GM18951 (cell line): ENCODE measurements around the gene JPH3.

Experiments
- POLR2A ChIP-seq: IDR thresholded peaks from 4 replicates; pipeline ENCODE4 v1.6.1; 2011; ENCODE audit warnings: mild to moderate bottlenecking; ENCODE audit not compliant: insufficient read length, insufficient read depth; ENCODE audit errors: extremely low read depth
- in situ Hi-C: fragments of 300-500 bp; cut with MboI; formaldehyde crosslinking; loops from one replicate; pipeline ENCODE4 v1.12.0; 2022; ENCODE audit warnings: low sequenced_read_pairs, mixed read lengths, inconsistent platforms; ENCODE audit not compliant: unreplicated experiment

The JPH3 gene

DNA sequence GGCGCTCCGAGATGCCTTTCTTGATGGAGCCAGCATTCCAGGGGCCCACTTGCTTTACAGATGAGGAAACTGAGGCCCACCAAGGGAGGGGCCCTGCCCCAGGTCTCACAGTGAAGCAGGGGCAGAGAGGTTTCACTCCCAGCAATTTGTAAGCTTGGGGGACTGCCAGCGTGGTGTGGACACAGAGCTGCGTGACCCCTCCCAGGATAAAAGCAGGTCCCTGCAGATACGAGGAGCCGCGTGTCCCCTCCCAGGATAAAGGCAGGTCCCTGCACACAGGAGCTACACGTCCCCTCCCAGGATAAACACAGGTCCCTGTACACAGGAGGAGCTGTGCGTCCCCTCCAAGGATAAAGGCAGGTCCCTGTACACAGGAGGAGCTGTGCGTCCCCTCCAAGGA lies 11.7 kb downstream of the JPH3 start:
- in situ Hi-C loops: no loop called here
- TF ChIP-seq POLR2A: no peak

DNA sequence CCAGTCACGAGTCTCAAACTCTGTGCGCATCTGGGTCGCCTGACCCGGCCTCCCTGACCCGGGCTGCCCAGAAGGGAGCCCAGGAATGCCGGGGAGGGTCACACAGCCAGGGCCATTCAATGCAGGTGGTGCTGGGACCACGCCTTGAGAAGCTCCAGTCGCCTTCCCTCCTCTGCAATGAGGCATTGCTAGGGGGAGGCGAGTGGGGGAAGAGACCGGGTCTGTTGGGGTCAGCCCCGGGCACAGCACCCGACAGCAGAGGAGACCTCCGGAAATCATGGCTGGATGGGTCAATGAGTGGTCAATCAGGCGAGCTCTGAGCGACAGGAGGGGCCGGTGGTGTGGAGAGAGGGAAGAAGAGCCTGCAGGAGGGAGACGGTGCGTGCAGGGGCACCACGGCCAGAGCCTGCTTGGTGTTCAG lies 13.3 kb downstream of the JPH3 start:
- no peak for TF ChIP-seq POLR2A
- in situ Hi-C loops: no loop called here

DNA sequence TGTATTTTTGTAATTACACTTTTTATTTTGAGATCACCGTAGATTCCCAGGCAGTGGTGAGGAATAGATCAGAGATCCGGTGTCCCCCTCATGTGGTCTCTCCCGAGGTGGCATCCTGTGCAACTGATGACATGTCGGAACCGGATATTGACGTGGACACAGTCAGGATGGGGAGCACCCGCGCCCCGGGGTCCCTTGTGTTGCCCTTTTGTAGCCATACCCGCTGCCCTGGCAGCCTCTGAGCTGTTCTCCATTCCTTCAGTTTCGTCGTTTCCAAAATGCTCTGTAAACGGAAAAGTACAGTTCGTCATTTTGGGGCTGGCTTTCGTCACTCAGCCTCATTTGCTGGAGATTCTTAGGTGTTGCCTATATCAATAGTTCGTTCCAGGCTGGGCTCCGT lies 14.2 kb downstream of the JPH3 start:
- no peak for TF ChIP-seq POLR2A
- in situ Hi-C loops: no loop called here

DNA sequence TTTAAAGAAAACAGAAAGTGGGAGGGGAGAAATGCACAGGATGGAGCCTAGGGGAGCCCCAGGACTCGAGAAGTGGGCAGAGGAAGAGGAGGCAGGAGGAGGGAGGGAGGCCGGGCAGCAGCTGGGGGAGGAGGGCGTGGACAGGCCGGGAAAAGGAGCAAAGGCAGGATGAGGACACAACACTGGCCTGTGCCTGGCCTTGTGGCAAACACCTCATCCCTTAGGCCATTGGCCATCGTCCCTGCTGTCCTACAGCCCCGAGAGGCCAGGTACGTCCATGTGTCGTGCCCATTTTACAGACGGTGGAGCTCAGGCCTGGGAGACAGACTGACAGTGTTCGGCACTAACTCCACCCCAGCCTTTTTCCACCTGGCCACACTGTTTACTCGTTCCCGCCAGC lies 15.9 kb downstream of the JPH3 start:
- no peak for TF ChIP-seq POLR2A
- in situ Hi-C loops: no loop called here

DNA sequence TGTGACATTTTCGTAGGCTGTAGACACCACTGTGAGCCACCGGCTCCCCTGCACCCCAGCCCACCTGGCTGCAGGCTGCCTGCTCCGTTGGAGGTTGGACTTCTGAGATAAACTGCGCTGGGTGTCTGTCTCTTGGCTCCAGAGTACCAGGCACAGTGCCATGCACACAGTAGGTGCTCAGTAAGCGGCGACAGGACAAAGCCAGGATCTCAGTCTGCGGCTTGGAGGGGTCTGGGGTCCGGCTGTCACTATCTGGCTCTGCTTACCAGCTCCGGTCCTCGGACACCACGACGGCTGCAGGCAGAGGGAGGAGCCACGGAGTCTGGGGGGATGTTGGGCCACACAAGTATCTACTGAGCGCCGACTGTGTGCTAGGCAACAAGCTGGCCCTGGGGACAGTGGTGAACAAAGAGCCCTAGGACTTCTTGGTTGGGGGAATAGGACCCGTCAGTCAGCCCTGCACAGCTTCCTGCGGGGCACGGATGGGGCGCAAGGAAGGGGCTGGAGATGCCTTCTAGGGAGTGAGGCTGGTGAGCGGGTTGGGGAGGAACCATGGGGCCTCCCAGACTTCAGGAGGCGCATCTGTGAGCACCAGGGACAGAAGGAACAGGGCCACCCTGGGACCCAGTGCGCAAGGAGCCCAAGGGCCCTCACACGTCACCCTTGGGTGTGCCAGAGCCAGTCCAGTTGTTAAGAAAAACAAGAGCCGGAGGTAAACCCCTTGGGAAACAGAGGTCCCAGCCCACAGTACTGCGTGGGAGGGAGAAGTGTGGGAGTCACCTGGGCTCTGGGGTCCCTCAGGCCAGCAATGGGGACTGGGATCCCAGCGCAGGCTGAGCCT lies 17.3 kb downstream of the JPH3 start:
- TF ChIP-seq POLR2A: no peak
- in situ Hi-C loops: no loop called here

DNA sequence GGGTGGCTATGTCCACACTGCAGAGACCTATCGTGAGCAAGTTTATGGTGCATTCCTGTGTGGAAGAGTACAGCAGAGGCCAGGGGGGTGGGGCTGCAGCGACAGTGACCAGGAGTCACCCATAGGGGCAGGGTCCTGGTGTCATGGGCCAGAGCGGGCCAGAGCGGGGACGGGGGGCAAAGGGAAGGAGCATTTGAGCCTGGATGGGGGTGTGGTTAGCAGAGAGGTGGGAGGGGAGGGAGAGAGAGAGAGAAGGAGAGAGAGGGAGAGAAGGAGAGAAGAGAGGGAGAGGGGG lies 17.8 kb downstream of the JPH3 start:
- in situ Hi-C loops: no loop called here
- no peak for TF ChIP-seq POLR2A

DNA sequence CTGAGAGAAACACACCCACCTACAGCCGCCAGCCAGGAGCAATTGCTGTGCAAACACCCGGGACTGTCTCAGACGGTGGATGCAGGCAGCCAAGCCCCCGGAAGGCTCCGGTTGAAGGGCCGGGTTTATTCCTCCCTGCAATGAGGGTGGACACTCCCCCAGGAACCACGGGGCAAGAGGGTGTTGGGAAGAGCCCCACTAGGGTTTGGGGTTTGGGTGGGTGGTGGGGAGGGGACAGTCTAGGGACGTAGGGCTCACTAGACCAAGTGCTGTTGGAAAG lies 19.2 kb downstream of the JPH3 start:
- TF ChIP-seq POLR2A: no peak
- in situ Hi-C loops: no loop called here

DNA sequence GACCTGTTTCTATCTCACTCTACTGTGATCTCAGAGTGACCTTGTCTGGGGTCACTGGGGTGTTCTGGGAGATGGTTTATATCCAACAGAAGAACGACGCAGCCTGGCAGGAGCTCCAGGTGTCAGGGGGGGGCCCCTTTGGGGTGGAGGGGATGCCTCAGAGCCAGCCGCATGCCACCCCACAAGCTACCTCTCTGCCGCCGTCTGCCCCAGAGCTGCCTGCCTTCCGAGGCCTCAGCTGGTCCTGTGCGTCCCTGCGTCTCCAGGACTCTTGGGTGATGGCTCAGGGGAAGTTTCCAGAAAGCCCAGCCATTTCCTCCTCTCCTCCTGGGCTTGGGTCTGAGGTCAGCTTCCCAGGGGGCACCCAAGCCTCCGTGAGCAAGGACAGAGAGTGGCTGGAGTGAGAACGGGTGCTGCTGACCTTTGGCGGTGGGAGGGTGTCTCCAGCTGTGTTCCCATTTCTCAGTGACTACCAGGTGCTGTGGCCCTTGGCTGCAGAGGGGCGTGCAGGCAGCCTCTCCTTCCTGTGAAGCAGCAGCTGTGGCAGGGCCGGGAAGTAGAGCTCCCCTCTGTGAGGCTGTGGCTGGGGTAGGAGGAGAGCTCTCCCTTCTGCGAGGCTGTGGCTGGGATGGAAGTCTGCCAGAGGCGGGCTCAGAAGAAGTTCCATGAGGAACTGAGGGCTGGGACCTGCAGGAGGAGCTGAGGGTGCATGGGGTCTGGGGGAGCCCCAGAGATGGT lies 19.8 kb downstream of the JPH3 start:
- TF ChIP-seq POLR2A: no peak
- in situ Hi-C loops: no loop called here

DNA sequence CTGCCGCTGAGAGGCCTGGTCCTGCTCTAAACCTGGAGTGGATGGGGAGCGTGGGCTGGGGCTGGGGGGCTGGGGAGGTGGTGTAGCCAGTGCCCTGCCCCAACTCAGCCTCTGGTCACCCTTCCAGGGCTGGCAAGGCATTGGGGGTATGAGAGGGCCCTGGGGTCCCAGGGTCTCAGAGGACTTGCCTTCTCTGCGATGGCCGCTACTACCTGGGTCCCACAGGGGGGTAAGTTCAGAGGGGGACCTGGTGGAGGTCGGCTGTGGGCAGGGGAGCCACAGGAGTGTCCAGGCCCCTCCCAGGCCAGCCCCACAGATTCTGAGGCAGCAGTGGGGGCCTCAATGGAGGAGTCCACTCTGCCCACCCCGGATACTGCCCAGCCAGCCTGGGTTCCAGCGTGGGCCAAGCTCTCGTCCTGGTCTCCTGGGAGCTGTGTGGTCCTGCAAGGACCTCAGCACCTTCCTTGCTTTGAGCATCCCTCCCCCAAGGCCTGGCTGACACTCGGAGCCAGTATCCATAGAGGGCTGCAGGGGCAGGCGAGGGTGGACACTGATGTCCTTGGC lies 20.5 kb downstream of the JPH3 start:
- no peak for TF ChIP-seq POLR2A
- in situ Hi-C loops: no loop called here

DNA sequence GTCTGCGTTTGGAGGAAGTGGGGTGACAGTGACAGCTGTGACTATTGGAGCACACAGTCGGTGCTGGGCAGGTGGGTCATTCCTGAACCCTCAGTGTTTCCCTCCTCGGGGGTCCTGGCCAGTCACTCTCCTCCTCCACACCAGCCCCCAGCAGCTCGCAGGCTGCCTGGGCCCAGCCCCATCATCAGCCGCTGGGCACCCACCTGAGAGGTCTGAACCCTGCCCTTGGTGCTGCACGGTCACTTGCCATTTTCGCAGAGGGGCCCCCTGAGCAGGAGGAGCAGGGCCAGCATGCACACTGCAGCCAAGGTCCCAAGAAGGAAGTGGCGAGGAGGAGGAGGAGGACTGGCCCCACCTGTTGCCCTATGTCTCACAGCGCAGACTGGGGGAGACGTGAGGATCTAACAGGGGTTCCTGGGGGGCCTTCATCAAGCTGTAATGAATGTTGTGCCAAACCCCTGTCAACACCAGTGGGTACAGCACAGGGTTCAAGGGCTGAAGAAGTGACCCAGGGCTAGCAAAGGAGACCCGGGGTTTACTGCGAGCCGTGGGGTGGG lies 23.0 kb downstream of the JPH3 start:
- no peak for TF ChIP-seq POLR2A
- in situ Hi-C loops: no loop called here

DNA sequence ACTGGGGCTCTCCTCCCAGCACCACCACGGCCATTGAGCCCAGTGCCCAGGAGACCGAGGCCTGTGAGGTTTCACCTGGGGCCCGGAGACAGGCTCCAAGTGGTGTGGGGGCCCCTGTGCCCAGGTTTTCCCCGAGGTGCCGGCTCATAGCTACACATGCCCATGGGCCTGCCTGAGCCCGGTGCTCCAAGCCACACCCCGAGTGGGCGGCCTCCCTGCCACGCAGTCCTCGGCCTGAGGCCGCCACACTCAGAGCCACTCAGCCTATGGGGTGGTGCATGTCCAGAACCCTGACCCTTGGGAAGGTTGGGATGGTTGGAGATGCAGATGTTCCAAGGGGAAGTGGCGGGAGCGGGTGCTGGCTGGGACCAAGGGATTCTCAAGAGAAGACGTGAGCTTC lies 24.1 kb downstream of the JPH3 start:
- in situ Hi-C loops: no loop called here
- TF ChIP-seq POLR2A: no peak

DNA sequence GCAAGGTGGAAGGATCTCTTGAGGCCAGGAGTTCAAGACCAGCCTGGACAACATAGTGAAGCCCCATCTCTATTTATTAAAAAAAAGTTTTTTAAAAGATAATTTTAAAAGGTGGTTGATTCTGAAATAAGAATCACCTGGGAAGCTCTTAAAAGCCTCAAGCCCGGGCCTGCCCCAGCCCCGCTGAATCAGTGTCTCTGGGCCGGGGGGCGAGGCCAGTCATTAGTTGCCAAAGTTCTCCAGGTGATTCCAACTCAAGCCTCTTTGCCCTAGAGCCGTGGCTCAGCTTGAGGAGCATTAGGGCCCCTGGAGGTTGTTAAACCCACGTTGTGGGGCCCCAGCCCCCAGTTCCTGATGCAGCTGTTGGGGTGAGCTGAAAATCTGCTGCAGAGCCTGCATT lies 24.6 kb downstream of the JPH3 start:
- TF ChIP-seq POLR2A: no peak
- in situ Hi-C loops: no loop called here

DNA sequence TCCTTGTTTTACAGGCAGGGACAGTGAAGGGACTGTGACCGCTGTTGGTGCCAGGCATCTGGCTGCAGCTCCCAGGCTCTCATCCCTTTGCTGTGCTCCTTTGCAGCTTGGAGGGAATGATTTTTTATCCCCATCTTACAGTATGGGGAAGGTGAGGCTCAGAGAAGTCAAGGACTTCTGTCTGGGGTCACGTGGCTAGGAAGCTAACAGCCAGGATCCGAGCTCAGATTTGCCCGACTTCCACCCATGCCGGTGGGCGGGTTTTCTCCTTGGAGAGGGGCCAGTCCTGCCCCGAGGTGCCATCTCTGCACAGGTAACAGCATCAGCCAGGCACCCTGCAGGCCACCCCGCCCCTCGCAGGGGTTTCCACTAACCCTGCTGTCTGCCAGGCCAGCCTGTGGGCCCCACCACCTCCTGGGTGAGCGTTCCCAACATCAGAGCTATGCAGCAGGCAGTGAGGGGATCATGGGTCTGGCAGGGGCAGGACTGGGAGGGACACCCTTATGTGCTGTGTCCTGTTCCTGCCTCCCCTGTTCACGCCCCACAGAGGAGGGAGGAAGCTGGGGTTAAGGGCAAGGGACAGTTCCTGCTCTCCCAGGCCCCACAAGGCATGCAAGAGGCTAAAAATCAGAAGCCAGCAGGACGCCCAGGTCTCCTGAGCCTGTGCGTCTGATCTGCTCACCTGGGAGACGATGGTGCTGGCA lies 25.4 kb downstream of the JPH3 start:
- in situ Hi-C loops: no loop called here

More for the DNA sequence above, 25.4 kb downstream of the JPH3 start:
- no peak for TF ChIP-seq POLR2A
